Ascending aorta (tissue), 2 donors: Measurements from ENCODE around the gene AMBP. TPM values are rescaled to one million over a fixed set of nuclear protein-coding genes. Genes with fewer than 3 reads are reported as not detected.
"Not testable (repeated sequence)": the region's sequence is repeated elsewhere in the genome, so short reads cannot be mapped to it uniquely, and the experiment has no call there.

Experiments used
- DNase-seq, 2 donors: peaks; one replicate each; pipeline ENCODE4 v3.0.0-alpha.2; 2019; ENCODE audit warnings: low spot score in 2 of 2
- H3K27ac ChIP-seq, 2 donors: fragments of 200-600 bp; sonication (generic); one replicate each; pipeline ENCODE4 v1.5.1; 2016 to 2017; ENCODE audit warnings: mild to moderate bottlenecking in 1 of 2
- H3K27me3 ChIP-seq: fragments of 200-600 bp; sonication (generic); one replicate; pipeline ENCODE4 v1.5.1; 2017
- H3K36me3 ChIP-seq, 2 donors: fragments of 200-600 bp; sonication (generic); one replicate each; pipeline ENCODE4 v1.5.1; 2016
- H3K4me1 ChIP-seq, 2 donors: fragments of 200-600 bp; sonication (generic); one replicate each; pipeline ENCODE4 v1.5.1; 2016 to 2017; ENCODE audit warnings: mild to moderate bottlenecking in 1 of 2
- H3K4me3 ChIP-seq, 2 donors: fragments of 200-600 bp; sonication (generic); one replicate each; pipeline ENCODE4 v1.5.1; 2016 to 2017; ENCODE audit warnings: mild to moderate bottlenecking in 1 of 2
- H3K9me3 ChIP-seq, 2 donors: fragments of 200-600 bp; sonication (generic); one replicate each; pipeline ENCODE4 v1.5.1; 2016
- CTCF ChIP-seq, 3 experiments: fragments of 200-600 bp in 2 of 3; fragments of 450-650 bp in 1 of 3; sonication (generic) in 2 of 3; IDR thresholded peaks; one replicate each; pipeline ENCODE4 v1.5.1; 2016 to 2019; ENCODE audit warnings: antibody characterized with exemption in 3 of 3, mild to moderate bottlenecking in 1 of 3, moderate library complexity in 1 of 3
- intact Hi-C: fragments of 100-400 bp; cut with DNase I; formaldehyde crosslinking; loops from one replicate; pipeline ENCODE4 v1.15.1; 2023
- total RNA-seq: library from RNA; depleted of rRNA; stranded (reverse); fragments of >200 nt; gene quantifications from one replicate; pipeline ENCODE4 v1.1.0, GENCODE V29; 2016

Gene AMBP
- total RNA-seq, 1 donor from 2014 or later, result 6.6 TPM

- no peaks in the 10 kb centered on the region for H3K27me3 ChIP-seq
- H3K36me3 ChIP-seq, result peaks cover 27 to 42% of the 10 kb centered on the region in 2 donors
- intact Hi-C loops, result no loop called here
- H3K4me3 ChIP-seq, result no peak overlapping the region
- DNase-seq, result peak in 1 of 2 donors; percentile 60
- H3K9me3 ChIP-seq, result peaks cover 0 to 8% of the 10 kb centered on the region in 2 donors
- no peak overlapping the region for H3K27ac ChIP-seq
- no peaks in the 10 kb centered on the region for H3K4me1 ChIP-seq
- no peak for TF ChIP-seq CTCF (IDR thresholded peaks at IDR 0.05)
Measured at GRCh38 chr9:114048533-114049415, 29.3 kb downstream of the AMBP start.

- Histone ChIP-seq H3K4me1 (no peaks in the 10 kb centered on the region), H3K36me3 (peaks cover 27 to 35% of the 10 kb centered on the region in 2 donors)
Measured at GRCh38 chr9:114047717-114048116, 30.4 kb downstream of the AMBP start.

GRCh38 chr9:114046875-114047274 lies 31.2 kb downstream of the AMBP start:
- DNase-seq, result no peak
- Histone ChIP-seq H3K4me3 (no peak overlapping the region), H3K36me3 (peaks cover 27 to 37% of the 10 kb centered on the region in 2 donors), H3K9me3 (peaks cover 0 to 14% of the 10 kb centered on the region in 2 donors), H3K4me1 (no peaks in the 10 kb centered on the region), H3K27ac (no peak overlapping the region), H3K27me3 (no peaks in the 10 kb centered on the region)
- TF ChIP-seq CTCF (IDR thresholded peaks at IDR 0.05), result no peak
- intact Hi-C loops, result no loop called here

More at GRCh38 chr9:114047717-114048116, 30.4 kb downstream of the AMBP start:
- peak in 1 of 2 donors; percentile 56 for DNase-seq
- Histone ChIP-seq H3K9me3 (peaks cover 0 to 14% of the 10 kb centered on the region in 2 donors), H3K27ac (no peak overlapping the region), H3K4me3 (no peak overlapping the region), H3K27me3 (no peaks in the 10 kb centered on the region)
- intact Hi-C loops, result no loop called here
- peak in 1 of 3 experiments; percentile 20 for TF ChIP-seq CTCF (IDR thresholded peaks at IDR 0.05)

GRCh38 chr9:114046237-114046755 lies 31.8 kb downstream of the AMBP start:
- Histone ChIP-seq H3K27me3 (no peaks in the 10 kb centered on the region), H3K4me1 (no peaks in the 10 kb centered on the region), H3K4me3 (no peak overlapping the region), H3K36me3 (peaks cover 27 to 32% of the 10 kb centered on the region in 2 donors), H3K9me3 (peaks cover 0 to 14% of the 10 kb centered on the region in 2 donors), H3K27ac (no peak overlapping the region)
- intact Hi-C loops, result no loop called here
- no peak for DNase-seq
- TF ChIP-seq CTCF (IDR thresholded peaks at IDR 0.05), result no peak

GRCh38 chr9:114043660-114044059 lies 34.4 kb downstream of the AMBP start:
- peaks cover 11 to 25% of the 10 kb centered on the region in 2 donors for H3K36me3 ChIP-seq
- H3K27ac ChIP-seq, intact Hi-C loops, H3K4me1 ChIP-seq, H3K4me3 ChIP-seq, DNase-seq, H3K27me3 ChIP-seq: not testable (repeated sequence)
- peaks cover 0 to 14% of the 10 kb centered on the region in 2 donors for H3K9me3 ChIP-seq

GRCh38 chr9:114039484-114039883 lies 38.6 kb downstream of the AMBP start:
- intact Hi-C loops, result no loop called here
- peak in 1 of 2 donors; percentile 13 for DNase-seq
- Histone ChIP-seq H3K4me3 (no peak overlapping the region), H3K9me3 (peaks cover 0 to 13% of the 10 kb centered on the region in 2 donors), H3K36me3 (peaks cover 34 to 45% of the 10 kb centered on the region in 2 donors), H3K27ac (no peak overlapping the region), H3K27me3 (no peaks in the 10 kb centered on the region), H3K4me1 (peaks cover 0 to 4% of the 10 kb centered on the region in 2 donors)
- no peak for TF ChIP-seq CTCF (IDR thresholded peaks at IDR 0.05)
